OCI-M2 (cell line): ENCODE results near the gene PRICKLE1.

Experiments used
- DNase-seq: peaks from one replicate; lab custom pipeline; 2025; ENCODE audit not compliant: unreplicated experiment; lab: John Stamatoyannopoulos, UW

PRICKLE1 gene

DNA sequence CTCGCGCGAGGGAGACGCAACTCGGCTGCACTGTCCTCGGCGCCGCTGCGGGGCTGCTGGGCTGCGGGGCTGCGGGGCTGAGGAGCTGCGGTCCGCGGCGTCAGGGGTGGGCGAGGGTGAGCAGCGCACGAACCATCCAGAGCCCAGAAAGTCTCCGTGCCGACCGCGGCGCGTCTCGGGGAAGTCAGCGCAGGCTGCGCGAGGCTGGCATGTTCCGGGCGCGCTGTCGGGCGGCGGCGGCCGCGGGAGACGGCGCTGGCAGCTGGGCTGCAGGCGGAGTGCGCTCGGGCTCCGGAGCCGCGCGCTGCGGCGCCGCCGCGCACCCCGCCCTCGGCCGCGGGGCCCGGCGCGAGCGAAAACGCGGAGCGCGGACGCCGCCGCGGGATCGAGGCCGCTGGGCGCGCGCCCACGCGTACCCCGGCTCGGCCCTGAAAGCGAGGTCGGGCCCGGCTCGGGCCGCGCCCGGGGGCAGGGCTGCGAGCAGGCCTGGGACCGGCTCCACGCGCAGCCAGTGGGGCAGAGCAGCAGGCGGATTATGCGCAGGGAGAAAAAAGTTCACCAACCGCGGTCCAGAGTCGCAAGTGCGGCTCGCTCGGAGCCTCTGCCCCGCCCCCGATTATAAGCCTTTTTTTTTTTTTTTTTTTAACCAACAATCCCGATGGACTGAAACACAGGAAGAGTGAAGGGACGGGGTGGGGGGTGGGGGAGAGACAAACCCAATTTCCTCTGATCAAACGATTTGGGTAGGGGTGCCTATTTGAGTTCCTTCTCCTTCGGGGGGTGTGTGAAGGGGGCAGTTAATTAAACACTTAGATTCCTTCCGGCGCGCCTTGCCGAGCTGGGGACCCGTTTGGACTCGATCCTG lies at the start of gene PRICKLE1:
Gene PRICKLE1, minus strand, starts transcription at position 282 of the 865 bp plus-strand sequence. CDS start 117,230 bp downstream, outside the sequence.
- DNase-seq = no peak

DNA sequence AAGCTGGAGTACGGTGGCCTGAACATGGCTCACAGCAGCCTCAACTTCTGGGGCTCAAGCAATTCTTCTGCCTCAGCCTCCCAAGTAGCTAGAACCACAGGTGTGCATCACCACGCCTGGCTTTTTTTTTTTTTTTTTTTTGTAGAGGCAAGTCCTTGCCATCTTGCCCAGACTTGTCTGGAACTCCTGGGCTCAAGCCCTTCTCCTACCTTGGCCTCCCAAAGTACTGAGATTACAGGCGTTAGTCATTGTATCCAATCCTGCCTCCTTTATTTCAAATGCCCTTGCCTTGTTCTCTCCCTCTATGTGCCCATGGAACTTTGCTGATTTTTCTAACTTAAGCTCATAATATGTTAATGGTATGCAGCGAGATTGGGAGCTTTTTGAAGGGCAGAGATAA lies 49.2 kb upstream of the PRICKLE1 start:
- DNase-seq = no peak

DNA sequence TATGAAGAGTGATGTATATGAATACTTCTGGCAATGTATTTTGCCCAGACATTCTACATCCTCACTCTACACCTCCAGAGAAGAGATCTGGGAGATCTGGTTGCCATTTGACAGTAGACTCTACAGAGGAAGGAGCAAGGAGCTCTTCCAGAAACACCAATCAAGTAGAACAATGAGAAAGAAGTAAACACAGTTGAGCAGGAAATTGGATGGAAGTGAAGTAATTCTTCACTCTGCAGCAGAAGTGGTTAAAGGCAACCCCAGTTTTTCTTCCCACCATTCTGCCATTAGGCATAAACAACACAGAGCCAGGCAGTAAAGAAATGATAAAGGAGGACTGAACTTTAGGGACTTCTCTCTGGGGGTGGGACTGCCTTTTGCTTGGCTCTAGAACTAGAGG lies 48.5 kb upstream of the PRICKLE1 start:
- DNase-seq = no peak

DNA sequence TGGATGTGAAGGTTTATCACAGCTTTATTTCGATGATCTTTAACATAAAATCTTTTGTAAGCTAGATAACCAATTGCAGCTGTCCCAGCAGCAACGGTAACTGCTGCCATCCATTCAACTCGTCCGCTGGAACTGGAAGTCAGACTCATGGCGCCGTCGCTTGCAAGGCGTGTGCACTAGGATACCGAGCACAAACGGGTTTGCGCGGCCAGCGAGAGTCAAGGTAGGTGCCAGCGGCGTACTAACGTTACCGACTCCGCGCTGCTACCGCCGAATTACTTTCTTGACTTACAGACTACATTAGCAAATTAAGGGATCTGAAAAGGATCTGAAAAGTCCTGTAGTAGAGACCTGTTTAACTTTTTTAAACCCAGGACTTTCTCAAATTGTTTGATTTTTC lies 47.4 kb upstream of the PRICKLE1 start:
- no peak for DNase-seq

DNA sequence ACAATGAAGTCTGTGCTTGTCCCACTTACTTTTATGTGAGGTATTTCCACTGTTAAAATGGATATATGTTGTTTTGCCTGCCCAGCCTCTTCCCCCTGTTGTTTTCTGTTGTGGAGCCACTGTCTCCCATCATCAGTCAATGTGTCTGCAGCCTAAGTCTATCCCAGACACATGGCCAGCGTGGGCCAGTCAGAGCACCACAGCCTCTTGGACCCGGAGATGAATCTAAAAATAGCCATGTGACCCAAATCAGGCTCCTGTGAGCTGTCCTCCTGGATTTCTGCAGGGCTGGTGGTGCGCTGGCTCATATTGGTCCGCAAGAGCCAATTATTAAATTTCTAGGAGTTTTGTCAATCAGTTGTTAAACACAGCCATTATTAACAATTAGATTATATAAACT lies 44.0 kb upstream of the PRICKLE1 start:
- DNase-seq = no peak

DNA sequence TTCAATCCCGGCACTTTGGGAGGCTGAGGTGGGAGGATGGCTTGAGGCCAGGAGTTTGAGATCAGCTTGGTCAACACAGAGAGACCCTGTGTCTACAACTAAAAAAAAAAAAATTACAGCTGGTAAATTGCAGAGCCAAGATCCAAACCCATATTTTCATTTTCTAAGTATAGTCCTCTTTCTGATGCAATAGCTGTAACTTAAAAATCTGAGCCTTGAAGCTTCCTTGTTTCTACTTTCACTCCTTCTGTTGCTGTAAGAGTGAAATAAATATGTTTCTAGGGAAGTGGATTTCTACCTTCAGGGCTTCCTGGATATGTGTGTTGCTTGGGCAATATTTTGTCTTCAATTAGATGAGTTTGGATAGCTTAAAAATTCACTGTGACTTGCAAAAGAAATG lies 42.0 kb upstream of the PRICKLE1 start:
- DNase-seq = no peak

DNA sequence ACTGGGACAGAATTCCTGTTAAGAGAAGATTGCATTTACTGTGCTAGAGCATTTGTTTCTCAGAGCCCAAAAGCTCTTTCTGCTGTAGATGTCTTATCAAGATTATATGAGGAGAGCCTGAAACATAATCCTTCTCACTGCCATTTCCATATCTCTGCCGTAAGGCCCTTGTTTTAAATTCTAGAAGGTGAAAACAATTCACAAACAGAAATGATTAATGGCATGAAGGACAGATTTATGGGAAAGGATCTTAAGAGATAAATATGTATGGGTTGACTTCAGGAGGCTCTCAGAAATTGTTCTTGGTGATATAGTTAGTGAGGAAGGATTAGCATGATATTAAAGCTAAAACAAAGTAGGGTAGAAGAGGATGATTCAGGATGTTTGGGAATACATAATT lies 40.8 kb upstream of the PRICKLE1 start:
- no peak for DNase-seq

DNA sequence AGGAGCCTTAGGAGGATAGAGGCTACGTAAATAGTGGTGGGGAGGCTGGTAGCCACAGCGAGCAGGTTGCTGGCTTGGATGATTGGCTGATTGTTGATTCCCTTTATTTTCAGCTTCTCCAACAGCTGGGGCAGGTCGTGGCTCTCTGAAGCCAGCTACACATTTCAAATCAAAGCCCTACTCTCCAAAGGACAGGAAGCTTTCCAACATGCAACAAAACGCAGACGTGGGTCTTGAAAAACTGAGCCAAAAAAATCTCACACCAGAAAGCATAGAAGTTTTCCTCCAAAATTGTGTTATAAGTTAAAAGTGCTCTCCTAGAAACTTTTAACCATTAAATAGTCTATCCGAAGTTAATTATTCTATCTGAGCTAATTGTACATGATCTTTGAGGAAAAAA lies 37.6 kb upstream of the PRICKLE1 start:
- no peak for DNase-seq

DNA sequence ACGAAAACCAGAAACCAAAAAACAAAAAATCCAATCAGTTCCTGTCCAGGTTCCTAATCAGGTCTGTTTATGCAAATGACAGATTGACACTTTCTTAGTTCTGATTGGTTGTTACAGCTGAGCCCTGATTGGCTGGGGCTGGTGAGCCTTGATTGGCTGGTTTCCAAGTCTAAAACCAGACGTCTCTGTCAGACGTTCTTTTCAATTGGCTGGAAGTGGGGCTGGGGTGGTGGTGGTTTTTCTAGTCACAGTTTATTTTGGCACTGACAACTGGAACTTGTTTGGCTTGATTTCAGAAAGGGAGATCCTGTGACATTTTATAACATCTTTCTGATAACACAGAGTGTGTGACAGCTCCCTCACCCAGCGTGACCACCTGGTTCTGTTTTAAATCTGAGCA lies 36.1 kb upstream of the PRICKLE1 start:
- DNase-seq = no peak

DNA sequence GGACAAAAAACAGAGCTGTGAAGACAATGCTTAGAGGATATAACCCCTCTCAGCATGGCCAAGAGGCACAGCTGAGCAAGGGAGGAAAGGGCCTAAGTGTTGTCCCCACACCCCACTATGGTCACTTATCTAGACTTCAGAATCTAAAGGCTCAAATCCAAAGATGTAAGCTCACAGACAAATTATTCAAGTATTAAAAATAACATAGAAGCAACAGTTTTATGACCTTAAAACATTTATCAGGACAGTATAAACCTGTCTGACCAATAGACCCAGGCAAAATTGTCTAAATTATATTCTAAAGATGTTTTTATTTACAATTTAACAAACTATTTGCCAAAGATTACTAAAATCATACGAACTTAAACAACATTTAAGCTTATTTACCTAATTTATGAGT lies 28.1 kb upstream of the PRICKLE1 start:
- DNase-seq = no peak

DNA sequence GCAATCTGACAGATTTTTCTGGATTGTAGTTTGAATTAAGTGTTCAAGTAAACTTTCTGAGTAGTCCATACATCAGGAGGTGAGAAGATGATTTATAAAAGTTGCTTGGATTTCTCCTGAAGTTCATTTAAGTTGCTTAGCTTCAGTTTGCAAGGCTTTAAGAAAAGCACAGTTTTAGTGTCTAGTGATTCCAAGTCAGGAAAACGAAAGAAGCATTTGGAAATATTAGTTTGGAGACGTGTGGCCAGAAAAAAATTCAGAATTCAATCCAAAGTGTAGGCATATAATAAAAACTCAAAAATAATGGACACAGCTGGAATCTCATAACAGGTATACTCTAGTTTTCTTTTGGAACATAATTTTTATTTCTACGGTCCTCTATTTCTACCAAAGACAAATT lies 25.5 kb upstream of the PRICKLE1 start:
- DNase-seq = no peak

DNA sequence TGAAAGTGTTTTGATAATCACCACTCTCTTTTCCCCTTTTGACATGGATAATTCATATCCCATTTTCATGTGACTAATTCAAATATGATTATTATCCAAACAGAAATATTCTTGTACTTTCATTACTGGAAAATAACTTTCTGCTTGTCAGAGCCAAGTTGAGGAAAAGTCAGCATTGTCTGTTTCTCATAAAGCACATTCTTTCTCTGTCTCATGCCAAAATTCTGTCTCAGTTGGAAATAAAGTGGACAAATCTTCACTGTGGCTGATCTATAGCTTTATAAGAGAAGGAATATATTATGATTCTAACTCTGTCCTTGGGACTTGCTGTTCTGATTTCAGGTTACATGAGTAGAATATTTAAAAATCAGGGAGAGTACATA lies 22.7 kb upstream of the PRICKLE1 start:
- DNase-seq = no peak

DNA sequence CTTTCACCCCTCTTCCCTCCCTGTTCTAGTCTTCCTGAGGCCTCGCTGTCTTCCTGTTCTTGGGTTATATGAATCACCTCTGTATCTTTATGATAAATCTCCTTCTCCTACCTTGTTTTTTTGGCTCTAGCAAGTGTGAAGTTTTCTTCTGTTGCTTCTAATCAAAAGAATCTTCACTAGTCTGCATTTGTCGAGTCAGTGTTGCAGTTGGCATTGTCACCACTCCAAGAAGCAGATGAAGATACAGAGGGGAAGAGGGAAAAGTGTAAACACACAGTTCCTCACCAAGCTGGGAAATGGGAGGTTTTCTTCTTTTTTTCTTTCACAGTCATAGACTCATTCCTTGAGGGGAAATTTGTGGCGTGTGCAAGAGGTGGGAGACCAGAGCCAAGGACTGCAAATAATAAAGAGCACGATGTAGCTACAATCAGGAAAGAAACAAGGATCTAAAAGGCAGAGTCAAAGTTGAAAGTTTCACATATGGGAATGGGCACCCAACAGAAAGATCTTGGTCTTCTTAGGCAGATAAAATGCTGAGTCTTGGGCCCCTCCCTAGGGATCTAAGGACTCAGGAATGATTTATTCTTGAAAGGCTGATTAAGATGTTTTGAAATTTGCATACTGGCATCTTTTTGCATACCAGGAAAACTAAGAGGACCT lies 22.2 kb upstream of the PRICKLE1 start:
- DNase-seq = no peak

DNA sequence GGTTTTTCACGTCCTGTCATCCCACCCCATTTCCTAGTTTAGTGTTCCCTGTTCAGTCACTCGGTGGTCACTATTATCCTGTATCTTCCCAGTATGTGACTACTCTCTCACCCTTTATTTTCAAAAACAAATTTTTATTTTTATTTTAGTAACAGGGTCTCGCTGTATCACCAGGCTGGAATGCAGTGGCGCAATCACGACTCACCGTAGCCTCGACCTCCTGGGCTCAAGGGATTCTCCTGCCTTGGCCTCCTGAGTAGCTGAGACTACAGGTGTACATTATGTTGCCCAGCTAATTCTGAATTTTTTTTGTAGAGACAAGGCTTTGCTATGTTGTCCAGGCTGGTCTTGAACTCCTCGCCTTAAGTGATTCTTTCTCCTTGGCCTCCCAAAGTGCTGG lies 20.1 kb upstream of the PRICKLE1 start:
- no peak for DNase-seq

DNA sequence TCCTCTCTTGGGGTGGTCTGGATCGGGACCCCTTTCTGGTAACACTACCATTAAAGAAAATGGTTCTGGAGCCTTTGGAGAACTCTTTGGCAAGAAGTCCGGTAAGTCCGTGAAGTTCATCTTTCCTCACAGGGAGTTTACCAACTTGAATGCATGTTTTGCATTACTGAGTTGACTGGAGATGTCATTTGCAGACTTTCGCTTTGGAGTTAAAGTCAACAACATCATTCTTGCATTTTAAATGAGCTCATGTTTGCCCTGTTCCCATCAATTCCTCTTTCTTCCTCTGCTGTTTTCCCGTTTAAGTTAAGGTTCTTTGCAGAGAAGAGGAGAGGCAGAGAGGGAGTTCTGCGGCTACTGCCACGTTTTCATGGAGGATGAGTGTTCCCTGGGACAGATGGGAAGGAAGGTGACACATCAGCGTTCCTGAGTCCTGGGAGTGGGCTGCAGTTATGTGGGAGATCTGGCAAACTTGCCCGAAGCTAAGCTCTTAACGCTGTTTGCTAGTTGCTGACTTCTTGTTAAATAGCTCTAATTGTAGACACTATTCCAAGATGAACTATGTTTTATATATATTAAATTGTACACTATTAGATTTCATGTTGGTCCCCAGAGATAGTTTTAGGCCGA lies 18.8 kb upstream of the PRICKLE1 start:
- no peak for DNase-seq

DNA sequence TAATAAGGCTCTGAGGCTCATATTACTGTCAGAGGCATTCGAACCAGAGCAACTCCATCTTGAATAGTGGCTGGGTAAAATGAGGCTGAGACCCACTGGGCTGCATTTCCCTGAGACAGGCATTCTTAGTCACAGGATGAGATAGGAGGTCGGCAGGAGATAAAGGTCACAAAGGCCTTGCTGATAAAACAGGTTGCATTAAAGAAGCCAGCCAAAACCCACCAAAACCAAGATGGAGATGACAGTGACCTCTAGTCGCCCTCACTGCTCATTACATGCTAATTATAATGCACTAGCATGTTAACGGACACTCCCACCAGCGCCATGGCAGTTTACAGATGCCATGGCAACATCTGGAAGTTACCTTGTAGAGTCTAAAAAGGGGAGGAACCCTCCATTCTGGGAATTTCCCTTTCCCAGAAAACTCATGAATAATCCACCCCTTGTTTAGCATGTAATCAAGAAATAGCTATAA lies 18.1 kb upstream of the PRICKLE1 start:
- DNase-seq = no peak

DNA sequence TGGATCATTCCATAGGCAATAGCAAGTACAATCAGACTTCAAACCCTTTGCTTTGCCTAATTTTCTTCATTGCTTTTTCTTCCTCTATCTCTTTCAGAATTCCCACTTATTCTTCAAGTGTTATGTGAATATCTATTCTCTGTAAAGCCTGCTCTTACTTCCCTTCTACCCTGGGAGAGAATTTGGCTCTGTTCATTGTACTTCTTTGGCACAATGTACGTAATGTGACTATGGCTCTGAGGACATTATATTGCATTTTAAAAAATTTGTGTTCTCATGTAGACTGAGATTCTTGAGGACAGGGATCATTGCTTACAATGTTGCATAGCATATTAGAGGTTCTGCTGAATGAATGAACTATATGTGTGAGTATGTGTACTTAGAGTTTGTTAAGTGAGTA lies 16.9 kb upstream of the PRICKLE1 start:
- no peak for DNase-seq

DNA sequence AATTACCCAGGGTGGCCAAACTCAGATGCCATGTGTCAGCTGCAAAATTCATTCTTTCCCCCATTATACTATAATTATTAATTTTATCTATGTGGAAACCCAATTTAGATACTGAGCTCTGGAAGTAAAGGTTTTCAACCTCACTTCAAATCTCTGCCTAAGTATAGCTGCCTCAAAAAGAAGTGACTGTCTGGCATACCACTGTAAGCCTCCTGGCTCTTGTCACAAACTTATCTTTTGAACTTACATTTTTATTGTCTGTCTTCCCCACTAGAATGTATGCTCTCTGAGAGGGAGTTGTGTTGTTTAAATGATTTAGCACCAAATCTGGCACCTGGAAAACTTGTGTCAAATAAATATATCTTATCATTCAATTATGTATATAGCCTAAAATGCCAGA lies 16.1 kb upstream of the PRICKLE1 start:
- DNase-seq = no peak

DNA sequence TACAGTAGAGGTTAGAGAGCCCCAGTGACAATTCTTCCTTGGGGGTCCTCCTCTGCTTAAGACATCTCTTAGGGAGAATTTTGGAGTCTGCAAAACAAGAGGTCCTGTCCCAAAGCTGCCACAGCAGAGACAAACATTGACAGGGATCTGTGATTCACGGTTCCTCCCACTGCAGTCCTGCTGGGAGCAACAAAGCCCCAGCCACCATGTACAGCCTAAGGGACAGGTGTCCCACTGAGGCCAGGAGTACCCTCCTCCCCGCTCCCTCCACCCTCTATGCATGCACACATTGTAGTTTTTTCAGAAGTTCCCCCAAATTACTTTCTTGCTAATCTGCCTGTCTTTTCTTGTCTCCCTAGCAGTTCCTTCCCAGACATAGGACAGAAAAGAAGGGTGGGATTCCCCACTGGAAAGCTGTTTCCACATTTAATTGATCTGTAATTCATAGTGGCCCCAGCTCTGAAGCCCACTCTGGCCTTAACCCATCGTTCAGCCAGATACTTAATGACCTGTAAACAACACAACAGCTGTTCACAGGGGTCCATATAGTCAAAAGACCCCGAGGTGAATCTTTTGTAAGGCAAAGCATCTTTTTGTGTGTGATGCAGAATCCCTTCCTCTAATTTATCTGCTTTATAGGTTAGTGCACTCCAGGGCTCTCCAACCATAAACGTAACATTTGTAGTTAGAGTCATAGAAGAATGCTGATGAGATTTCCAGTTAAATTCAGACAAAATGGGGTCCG lies 13.9 kb upstream of the PRICKLE1 start:
- DNase-seq = no peak

DNA sequence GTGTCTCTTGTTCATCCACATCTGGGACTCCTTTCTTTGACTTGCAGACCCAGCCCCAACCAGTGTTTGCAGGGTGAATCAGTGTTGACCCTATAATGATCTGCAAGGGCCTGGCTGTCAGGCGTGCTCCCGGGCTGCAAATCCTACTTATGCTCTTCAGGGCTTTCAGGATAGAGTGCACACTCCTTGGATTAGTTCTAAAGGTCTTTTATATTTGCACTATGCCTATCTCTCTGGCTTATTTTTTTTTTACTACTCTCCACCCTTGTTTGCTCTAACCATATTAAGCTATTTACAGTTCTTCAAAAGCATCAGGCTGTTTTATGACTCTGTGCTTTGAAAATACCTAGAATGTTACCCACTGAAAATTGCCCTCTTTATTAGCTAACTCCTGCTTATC lies 4.3 kb upstream of the PRICKLE1 start:
- DNase-seq = no peak

DNA sequence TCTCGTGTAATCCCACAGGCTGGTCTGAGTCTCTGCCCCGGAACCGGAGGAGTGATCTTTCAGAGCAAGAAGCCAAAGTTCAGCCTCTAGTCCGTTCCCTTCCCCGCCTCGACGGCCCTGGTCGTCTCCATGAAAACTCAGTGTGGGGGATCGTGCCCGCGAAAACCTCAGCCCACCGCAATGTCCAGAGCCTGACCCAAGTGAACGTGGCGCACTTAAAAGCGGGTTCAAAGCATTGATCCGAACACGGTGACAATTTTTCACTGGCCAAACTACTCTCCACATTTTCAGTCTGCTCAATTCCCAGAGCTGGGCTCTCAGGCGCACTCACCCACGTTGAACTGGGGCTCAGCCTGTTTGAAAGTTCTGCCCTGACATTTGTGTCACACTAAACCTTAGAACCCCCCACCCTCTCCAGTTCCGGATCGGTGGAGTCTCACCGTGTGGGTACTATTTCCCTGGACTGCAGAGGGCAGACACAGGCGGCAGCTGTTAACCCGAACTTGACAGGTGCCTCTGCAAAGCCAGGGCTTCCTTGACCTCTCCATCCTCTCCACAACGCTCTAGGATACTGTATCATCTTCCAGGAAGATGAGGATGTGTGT lies 886 bp upstream of the PRICKLE1 start:
- DNase-seq = no peak
